Measurements from ENCODE around the gene PCDHGA5. TPM values are rescaled to one million over a fixed set of nuclear protein-coding genes. Genes with fewer than 3 reads are reported as not detected.
"Not testable (repeated sequence)": the region's sequence is repeated elsewhere in the genome, so short reads cannot be mapped to it uniquely, and the experiment has no call there.

Gene PCDHGA5
- total RNA-seq, 2 experiments from 2014 or later = 0.08 TPM; not detected in 1

DNA sequence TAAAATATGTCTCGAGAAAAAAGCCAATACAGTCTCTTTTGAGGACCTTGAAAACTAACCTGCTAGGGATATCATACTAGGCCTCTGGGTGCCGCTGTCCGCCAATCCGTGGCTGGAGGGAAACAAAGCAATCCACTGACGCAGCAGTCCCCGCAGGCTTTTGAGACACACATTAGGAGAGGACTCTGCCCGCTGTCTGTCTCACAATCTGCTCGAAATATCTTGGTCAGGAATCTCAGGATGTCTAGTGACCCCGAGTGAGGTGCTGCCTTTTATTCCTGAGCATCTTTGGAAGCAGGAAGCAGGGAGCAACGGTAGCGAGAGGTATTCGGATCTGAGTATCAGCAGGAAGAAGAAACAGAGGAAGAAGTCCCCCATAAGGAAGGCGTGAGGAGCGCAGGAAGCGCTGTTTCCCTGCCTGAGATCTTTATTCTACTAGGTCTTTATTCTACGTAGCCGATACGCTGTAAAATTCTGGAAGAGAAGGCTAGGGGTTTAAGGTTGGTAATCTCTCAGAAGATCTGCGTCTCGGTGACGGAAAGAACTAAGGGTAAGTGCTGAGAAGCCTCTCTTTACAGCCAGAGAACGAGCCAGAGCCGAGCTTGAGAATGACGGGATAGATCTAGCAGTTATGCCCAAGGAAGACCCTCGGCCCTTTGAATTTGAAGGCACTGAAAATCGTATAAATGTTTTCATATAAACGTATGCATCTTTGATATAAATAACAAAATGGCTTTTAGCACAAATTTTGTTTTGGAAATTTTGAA is 37.7 kb upstream of the PCDHGA5 start:
- peak; percentile 58 for TF ChIP-seq CTCF (IDR thresholded peaks at IDR 0.05)
- ChIA-PET POLR2A (interaction anchor here (1.4 to 1.6 kb wide), 2 partner anchors 238 kb away, joined by 3 to 5 read pairs; no protein-coding TSS in a partner anchor), CTCF (interaction anchor here (0.7 to 8.1 kb wide), 4 partner anchors 187 to 238 kb away, joined by 5 to 40 read pairs (median 5); no protein-coding TSS in a partner anchor)
- peak overlapping the region in 1 of 2 donors; percentile 24 for H3K27ac ChIP-seq (ENCODE audit: low read depth in 1 of 2, low read length in 2 of 2)
- Mint-ChIP-seq H3K4me3 (peak overlapping the region; percentile 92), H3K36me3 (ENCODE audit: low read depth) (peaks cover 53% of the 10 kb centered on the region), H3K4me1 (ENCODE audit: low read depth) (peaks cover 11% of the 10 kb centered on the region), H3K27ac (peak overlapping the region; percentile 74), H3K9me3 (peaks cover 8% of the 10 kb centered on the region), H3K27me3 (peaks cover 53% of the 10 kb centered on the region)
- H3K36me3 ChIP-seq (ENCODE audit: insufficient read depth, low read length) = no peaks in the 10 kb centered on the region
- H3K27me3 ChIP-seq (ENCODE audit: control insufficient read depth in 1 of 2, insufficient read depth in 2 of 2, low read length in 2 of 2) = peaks cover 18 to 27% of the 10 kb centered on the region in 2 experiments
- intact Hi-C loops (cut with DNase I, micrococcal nuclease) = loop anchor here (1.0 to 10.0 kb wide), 5 partner anchors 89 to 769 kb away; partner anchors contain the start of genes PCDHGA10 (in 1 of the 2) and PCDHGB7 (in 1 of the 2)
- H3K9me3 ChIP-seq (ENCODE audit: control insufficient read depth in 1 of 2, insufficient read depth in 1 of 2, low read length in 2 of 2) = peaks cover 38 to 43% of the 10 kb centered on the region in 2 experiments
- ATAC-seq (ENCODE audit: poor library complexity) (peak; percentile 93), DNase-seq (peak; percentile 51 to 83 (median 62))
- H3K4me1 ChIP-seq (ENCODE audit: insufficient read depth, low read length) = peaks cover 8% of the 10 kb centered on the region
- peak overlapping the region; percentile 61 for H3K4me3 ChIP-seq (ENCODE audit: low read length)

DNA sequence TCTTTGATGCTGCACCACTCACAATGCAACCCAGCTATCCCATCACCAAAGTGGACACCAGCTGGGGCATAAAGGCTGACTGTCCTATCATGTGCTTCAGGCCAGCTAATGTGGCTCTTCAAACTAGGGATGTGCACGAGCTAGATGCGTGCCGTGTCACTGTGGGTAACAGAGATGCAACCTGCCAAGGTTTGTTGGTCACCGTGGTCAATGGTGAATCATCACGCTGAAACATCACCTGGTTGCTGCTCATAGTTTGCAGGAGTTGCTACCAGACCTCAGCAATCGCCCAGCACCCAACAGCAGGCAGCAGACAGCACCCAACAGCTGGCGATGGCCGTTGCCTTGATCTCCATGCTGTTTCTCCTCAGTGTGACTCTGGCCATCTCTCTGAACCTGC is 35.7 kb upstream of the PCDHGA5 start:
- ATAC-seq (ENCODE audit: poor library complexity) = no peak
- DNase-seq = no peak
- no peaks in the 10 kb centered on the region for H3K36me3 ChIP-seq (ENCODE audit: insufficient read depth, low read length)
- Mint-ChIP-seq H3K4me3 (no peak overlapping the region), H3K27ac (no peak overlapping the region), H3K27me3 (peaks cover 69% of the 10 kb centered on the region), H3K9me3 (peaks cover 6% of the 10 kb centered on the region), H3K4me1 (ENCODE audit: low read depth) (peaks cover 11% of the 10 kb centered on the region), H3K36me3 (ENCODE audit: low read depth) (peaks cover 46% of the 10 kb centered on the region)
- ChIA-PET CTCF (interaction anchor here (8.1 kb wide), 1 partner anchor 236 kb away, joined by 40 read pairs; no protein-coding TSS in a partner anchor), POLR2A (interaction anchor here (1.0 kb wide), 1 partner anchor 8 kb away, joined by 5 read pairs; the partner anchor contains the start of gene TAF7)
- intact Hi-C loops (cut with DNase I, micrococcal nuclease) = loop anchor here (10.0 kb wide), 3 partner anchors 87 to 767 kb away; partner anchors contain the start of genes PCDHGA10 (in 1 of the 2) and PCDHGB7 (in 1 of the 2)
- no peak for TF ChIP-seq CTCF (IDR thresholded peaks at IDR 0.05)
- H3K4me3 ChIP-seq (ENCODE audit: low read length) = no peak overlapping the region
- peaks cover 34 to 41% of the 10 kb centered on the region in 2 experiments for H3K27me3 ChIP-seq (ENCODE audit: control insufficient read depth in 1 of 2, insufficient read depth in 2 of 2, low read length in 2 of 2)
- H3K9me3 ChIP-seq (ENCODE audit: control insufficient read depth in 1 of 2, insufficient read depth in 1 of 2, low read length in 2 of 2) = peaks cover 43 to 44% of the 10 kb centered on the region in 2 experiments
- H3K27ac ChIP-seq (ENCODE audit: low read depth in 1 of 2, low read length in 2 of 2) = no peak overlapping the region
- H3K4me1 ChIP-seq (ENCODE audit: insufficient read depth, low read length) = peaks cover 6% of the 10 kb centered on the region

DNA sequence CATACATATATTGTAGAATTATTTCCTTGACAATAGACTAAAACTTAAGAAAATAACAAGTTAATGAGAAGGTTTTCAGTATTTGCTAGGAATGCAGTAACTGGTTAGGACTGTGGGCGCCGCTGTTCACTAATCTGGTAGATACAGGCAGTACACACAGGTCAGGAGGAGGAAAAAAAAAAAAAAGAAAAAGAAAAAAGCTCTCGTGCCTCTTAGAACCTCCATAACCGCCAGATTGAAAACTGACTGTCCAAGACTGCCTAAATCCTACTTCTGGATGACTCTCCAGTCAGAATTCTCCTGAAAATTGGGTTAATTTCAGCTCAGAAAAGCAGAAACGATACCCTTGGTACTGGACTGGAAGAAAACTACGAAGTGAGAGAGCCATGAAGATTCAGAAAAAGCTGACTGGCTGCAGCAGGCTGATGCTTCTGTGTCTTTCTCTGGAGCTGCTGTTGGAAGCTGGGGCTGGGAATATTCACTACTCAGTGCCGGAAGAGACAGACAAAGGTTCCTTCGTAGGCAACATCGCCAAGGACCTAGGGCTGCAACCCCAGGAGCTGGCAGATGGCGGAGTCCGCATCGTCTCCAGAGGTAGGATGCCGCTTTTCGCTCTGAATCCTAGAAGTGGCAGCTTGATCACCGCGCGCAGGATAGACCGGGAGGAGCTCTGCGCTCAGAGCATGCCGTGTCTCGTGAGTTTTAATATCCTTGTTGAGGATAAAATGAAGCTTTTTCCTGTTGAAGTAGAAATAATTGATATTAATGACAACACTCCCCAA is 33.5 kb upstream of the PCDHGA5 start, which contains the start of gene PCDHGA1:
Gene PCDHGA1, plus strand, starts transcription at position 216 of the 782 bp plus-strand sequence.
- peaks cover 14% of the 10 kb centered on the region for H3K9me3 Mint-ChIP-seq
- no peak within 1 kb of the TSS for H3K27ac Mint-ChIP-seq
- POLR2A ChIA-PET = interaction anchor here (1.8 kb wide), 1 partner anchor 10 kb away, joined by 18 read pairs; the partner anchor contains the start of gene TAF7
- H3K27ac ChIP-seq (ENCODE audit: low read depth in 1 of 2, low read length in 2 of 2) = no peak within 1 kb of the TSS
- DNase-seq (peak in 7 of 14 experiments; percentile 13 to 53 (median 31)), ATAC-seq (ENCODE audit: poor library complexity) (peak; percentile 60)
- peak within 1 kb of the TSS; percentile 62 for H3K4me3 Mint-ChIP-seq
- peaks cover 45 to 50% of the 10 kb centered on the region in 2 experiments for H3K9me3 ChIP-seq (ENCODE audit: control insufficient read depth in 1 of 2, insufficient read depth in 1 of 2, low read length in 2 of 2)
- no peaks in the 10 kb centered on the region for H3K36me3 ChIP-seq (ENCODE audit: insufficient read depth, low read length)
- peaks cover 11% of the 10 kb centered on the region for H3K4me1 Mint-ChIP-seq (ENCODE audit: low read depth)
- H3K4me1 ChIP-seq (ENCODE audit: insufficient read depth, low read length) = peaks cover 6% of the 10 kb centered on the region
- no peak for TF ChIP-seq CTCF (IDR thresholded peaks at IDR 0.05)
- H3K4me3 ChIP-seq (ENCODE audit: low read length) = peak within 1 kb of the TSS; percentile 28
- peaks cover 50 to 52% of the 10 kb centered on the region in 2 experiments for H3K27me3 ChIP-seq (ENCODE audit: control insufficient read depth in 1 of 2, insufficient read depth in 2 of 2, low read length in 2 of 2)
- CTCF ChIA-PET = interaction anchor here (0.5 to 8.1 kb wide), 9 partner anchors 8 to 577 kb away, joined by 3 to 40 read pairs (median 3); partner anchors contain the start of genes PCDHGA2, PCDHGB1, PCDHGB5 and TAF7
- intact Hi-C loops (cut with DNase I, micrococcal nuclease) = no loop called here
- H3K36me3 Mint-ChIP-seq (ENCODE audit: low read depth) = peaks cover 46% of the 10 kb centered on the region
- H3K27me3 Mint-ChIP-seq = peaks cover 92% of the 10 kb centered on the region

- peaks cover 50 to 65% of the 10 kb centered on the region in 2 experiments for H3K27me3 ChIP-seq (ENCODE audit: control insufficient read depth in 1 of 2, insufficient read depth in 2 of 2, low read length in 2 of 2)
- H3K4me3 ChIP-seq (ENCODE audit: low read length); H3K4me1 Mint-ChIP-seq (ENCODE audit: low read depth); H3K36me3 ChIP-seq (ENCODE audit: insufficient read depth, low read length); H3K4me1 ChIP-seq (ENCODE audit: insufficient read depth, low read length); POLR2A ChIA-PET; DNase-seq; intact Hi-C loops (cut with DNase I, micrococcal nuclease); H3K27ac Mint-ChIP-seq; H3K4me3 Mint-ChIP-seq; H3K27ac ChIP-seq (ENCODE audit: low read depth in 1 of 2, low read length in 2 of 2); CTCF ChIA-PET; ATAC-seq (ENCODE audit: poor library complexity): not testable (repeated sequence)
- peaks cover 27% of the 10 kb centered on the region for H3K9me3 Mint-ChIP-seq
- H3K27me3 Mint-ChIP-seq = peaks cover 96% of the 10 kb centered on the region
- peaks cover 49% of the 10 kb centered on the region for H3K36me3 Mint-ChIP-seq (ENCODE audit: low read depth)
- H3K9me3 ChIP-seq (ENCODE audit: control insufficient read depth in 1 of 2, insufficient read depth in 1 of 2, low read length in 2 of 2) = peaks cover 38 to 61% of the 10 kb centered on the region in 2 experiments
Measured at GRCh38 chr5:141332571-141332970, 31.4 kb upstream of the PCDHGA5 start.

Measured in CD4-positive, alpha-beta T cell (primary cell).